ENCODE data around the gene CAB39L.

DNA sequence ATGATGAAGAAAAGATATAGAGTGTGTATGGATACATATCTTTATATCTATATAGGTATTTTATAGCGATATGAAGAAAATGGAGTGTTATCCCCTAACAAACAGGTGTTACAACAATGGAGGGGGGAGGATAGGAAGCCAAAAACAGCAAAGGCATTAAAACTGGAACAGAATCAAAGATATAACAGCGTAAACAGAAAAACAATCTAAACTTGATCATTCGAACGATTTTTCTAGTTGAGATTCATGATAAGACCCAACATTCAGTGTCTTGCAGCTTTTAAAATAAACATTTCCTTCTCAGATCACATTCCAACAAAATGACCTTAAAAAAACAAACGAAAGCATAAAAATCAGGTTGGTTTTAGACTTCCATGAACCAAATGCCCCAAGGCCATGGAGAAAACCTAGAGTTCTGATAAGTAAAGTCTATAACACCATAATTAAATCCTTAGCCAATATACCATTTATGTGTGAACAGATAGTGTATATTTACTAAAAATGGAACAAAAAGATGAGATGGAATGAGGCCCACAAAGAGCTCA, 55.7 kb downstream of the CAB39L start:
- TF ChIP-seq, protein P1, sequence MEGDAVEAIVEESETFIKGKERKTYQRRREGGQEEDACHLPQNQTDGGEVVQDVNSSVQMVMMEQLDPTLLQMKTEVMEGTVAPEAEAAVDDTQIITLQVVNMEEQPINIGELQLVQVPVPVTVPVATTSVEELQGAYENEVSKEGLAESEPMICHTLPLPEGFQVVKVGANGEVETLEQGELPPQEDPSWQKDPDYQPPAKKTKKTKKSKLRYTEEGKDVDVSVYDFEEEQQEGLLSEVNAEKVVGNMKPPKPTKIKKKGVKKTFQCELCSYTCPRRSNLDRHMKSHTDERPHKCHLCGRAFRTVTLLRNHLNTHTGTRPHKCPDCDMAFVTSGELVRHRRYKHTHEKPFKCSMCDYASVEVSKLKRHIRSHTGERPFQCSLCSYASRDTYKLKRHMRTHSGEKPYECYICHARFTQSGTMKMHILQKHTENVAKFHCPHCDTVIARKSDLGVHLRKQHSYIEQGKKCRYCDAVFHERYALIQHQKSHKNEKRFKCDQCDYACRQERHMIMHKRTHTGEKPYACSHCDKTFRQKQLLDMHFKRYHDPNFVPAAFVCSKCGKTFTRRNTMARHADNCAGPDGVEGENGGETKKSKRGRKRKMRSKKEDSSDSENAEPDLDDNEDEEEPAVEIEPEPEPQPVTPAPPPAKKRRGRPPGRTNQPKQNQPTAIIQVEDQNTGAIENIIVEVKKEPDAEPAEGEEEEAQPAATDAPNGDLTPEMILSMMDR (optimal IDR thresholded peaks at IDR 0.05 in 1 of 3, IDR thresholded peaks at IDR 0.05 in 1 of 3, conservative IDR thresholded peaks at IDR 0.05 in 1 of 3; ENCODE audit: extremely low read depth in 1 of 3, insufficient read depth in 2 of 3, low read length in 3 of 3): no peak
- no peak for TF ChIP-seq EZH2 (IDR thresholded peaks at IDR 0.05; ENCODE audit: low read length)

Measured in keratinocyte (primary cell).